ENCODE data around the gene SYNE1. TPM values are rescaled to one million over a fixed set of nuclear protein-coding genes. Genes with fewer than 3 reads are reported as not detected.

The SYNE1 gene
- polyA plus RNA-seq, 2 of the 4 experiments (the other 2 are of a cell fraction) = 10.5 to 28.5 TPM

DNA sequence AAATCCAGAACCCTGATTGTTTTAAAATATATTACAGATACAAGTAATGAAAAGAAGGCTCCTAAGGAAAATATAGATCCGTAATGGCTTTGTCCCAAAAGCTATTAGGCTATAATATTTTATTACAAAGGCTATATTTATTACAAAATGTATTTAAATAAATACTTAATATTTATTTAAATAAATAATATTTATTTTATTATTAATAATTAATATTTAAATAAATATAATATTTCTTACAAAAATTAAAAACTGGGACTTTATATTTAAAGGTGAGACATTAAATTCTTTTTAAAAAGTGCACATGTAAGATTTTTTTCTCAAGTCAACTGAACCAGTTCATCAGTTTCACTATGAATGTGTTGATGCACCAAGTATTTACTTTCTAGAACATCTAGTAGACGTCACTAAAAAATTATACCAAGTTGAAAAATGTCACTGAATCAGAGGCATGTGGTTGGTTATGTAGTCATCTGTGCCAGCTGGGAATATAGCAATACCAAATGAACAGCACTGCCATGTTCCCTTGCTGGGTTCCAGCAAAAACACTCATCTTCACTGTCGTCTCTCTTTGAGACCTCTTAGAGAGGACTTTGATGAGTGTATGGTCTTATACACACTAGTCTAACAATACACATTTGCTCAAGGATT lies 550.8 kb downstream of the SYNE1 start:
- POLR2A ChIA-PET = no interaction called here

DNA sequence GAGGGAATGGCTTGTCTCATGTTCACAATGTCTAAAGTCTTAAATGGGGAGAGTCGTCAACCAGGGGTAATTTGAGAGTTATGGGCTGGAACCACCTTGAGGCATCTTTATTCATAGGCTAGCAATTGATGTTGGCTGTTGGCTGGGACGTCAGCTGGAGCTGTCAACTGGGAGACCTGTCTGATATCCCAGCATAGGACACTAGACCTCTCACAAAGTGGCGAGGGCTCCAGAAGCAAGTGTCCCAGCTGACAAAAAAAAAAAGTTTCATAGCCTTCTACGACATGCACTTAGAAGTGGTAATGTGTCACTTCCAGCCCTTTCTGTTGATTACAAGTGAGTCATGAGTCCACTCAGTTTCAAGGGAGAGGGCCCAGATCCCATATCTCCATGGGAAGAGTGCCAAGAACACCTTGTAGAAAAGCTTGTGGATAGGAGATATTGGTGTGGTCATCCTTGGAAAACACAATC lies 551.7 kb downstream of the SYNE1 start:
- DNase-seq (ENCODE audit: low read depth in 1 of 2, low spot score in 1 of 2) (peak in 1 of 2 experiments; percentile 6), ATAC-seq (no peak), FAIRE-seq (no peak)
- TF ChIP-seq TFCP2L1 (CRISPR knock-in tag; IDR thresholded peaks at IDR 0.05) (no peak), HDAC2 (IDR thresholded peaks at IDR 0.05) (no peak)
- Histone ChIP-seq H3K9me3 (no peaks in the 10 kb centered on the region), H3K27ac (no peak overlapping the region), H3K4me1 (no peaks in the 10 kb centered on the region), H3K4me3 (no peak overlapping the region), H3K4me2 (no peak overlapping the region)
- CTCF ChIA-PET = interaction anchor here (2.2 kb wide), 1 partner anchor 16 kb away, joined by 6 read pairs; no protein-coding TSS in a partner anchor
- POLR2A ChIA-PET = no interaction called here
- 38% methylated on average over 4 of the region's 4 CpGs for WGBS (ENCODE audit: missing lambda C conversion rate)

More for the DNA sequence above, 550.8 kb downstream of the SYNE1 start:
- Histone ChIP-seq H3K4me1 (no peaks in the 10 kb centered on the region; the same call in 2 of the 3 replicates), H3K9me3 (no peaks in the 10 kb centered on the region), H3K4me3 (no peak overlapping the region), H3K4me2 (no peak overlapping the region), H3K27ac (no peak overlapping the region)
- no peak for ATAC-seq
- WGBS (ENCODE audit: missing lambda C conversion rate) = 30% methylated on average over 3 of the region's 3 CpGs
- FAIRE-seq = no peak
- CTCF ChIA-PET = interaction anchor here (2.2 kb wide), 1 partner anchor 17 kb away, joined by 6 read pairs; no protein-coding TSS in a partner anchor
- TF ChIP-seq ZC3H11A (IDR thresholded peaks at IDR 0.05) = no peak
- no peak for TF ChIP-seq NFE2L2 (conservative IDR thresholded peaks at IDR 0.05; ENCODE audit: low read length)
- TF ChIP-seq EHMT2 (IDR thresholded peaks at IDR 0.05; ENCODE audit: low read depth) = no peak
- no peak for TF ChIP-seq HOXB13 (CRISPR knock-in tag; IDR thresholded peaks at IDR 0.05; ENCODE audit: low read depth)
- no peak for TF ChIP-seq GATA3 (IDR thresholded peaks at IDR 0.05; ENCODE audit: borderline replicate concordance)
- TF ChIP-seq SMC3 (IDR thresholded peaks at IDR 0.05) = no peak
- TF ChIP-seq, protein P1, sequence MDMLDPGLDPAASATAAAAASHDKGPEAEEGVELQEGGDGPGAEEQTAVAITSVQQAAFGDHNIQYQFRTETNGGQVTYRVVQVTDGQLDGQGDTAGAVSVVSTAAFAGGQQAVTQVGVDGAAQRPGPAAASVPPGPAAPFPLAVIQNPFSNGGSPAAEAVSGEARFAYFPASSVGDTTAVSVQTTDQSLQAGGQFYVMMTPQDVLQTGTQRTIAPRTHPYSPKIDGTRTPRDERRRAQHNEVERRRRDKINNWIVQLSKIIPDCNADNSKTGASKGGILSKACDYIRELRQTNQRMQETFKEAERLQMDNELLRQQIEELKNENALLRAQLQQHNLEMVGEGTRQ (IDR thresholded peaks at IDR 0.05) = no peak
- TF ChIP-seq ESRRA (IDR thresholded peaks at IDR 0.05; ENCODE audit: borderline replicate concordance, low read length) = no peak
- no peak for TF ChIP-seq CHD4 (IDR thresholded peaks at IDR 0.05; ENCODE audit: borderline replicate concordance)
- TF ChIP-seq EHF (CRISPR knock-in tag; IDR thresholded peaks at IDR 0.05) = no peak
- TF ChIP-seq TFCP2L1 (CRISPR knock-in tag; IDR thresholded peaks at IDR 0.05) = no peak
- no peak for TF ChIP-seq FOSL2 (IDR thresholded peaks at IDR 0.05)
- TF ChIP-seq FOSL2 (CRISPR knock-in tag; IDR thresholded peaks at IDR 0.05) = no peak
- no peak for TF ChIP-seq FOXS1 (CRISPR knock-in tag; IDR thresholded peaks at IDR 0.05)
- no peak for DNase-seq (ENCODE audit: low read depth in 1 of 2, low spot score in 1 of 2)

DNA sequence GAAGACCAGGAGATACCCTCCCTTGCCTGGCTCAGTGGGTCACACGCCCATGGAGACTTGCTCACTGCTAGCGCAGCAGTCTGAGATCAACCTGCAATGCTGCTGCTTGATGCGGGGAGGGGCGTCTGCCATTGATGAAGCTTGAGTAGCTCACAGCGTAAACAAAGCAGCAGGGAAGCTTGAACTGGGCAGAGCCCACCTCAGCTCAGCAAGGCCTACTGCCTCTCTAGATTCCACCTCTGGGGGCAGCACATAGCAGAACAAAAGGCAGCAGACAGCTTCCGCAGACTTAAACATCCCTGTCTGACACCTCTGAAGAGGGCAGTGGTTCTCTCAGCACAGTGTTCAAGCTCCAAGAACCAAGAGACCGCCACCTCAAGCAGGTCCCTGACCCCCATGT lies 558.4 kb downstream of the SYNE1 start:
- ATAC-seq (no peak), FAIRE-seq (no peak), DNase-seq (ENCODE audit: low read depth in 1 of 2, low spot score in 1 of 2) (no peak)
- 43% methylated on average over 2 of the region's 7 CpGs for WGBS (ENCODE audit: missing lambda C conversion rate)
- Histone ChIP-seq H3K4me3 (no peak overlapping the region), H3K4me2 (no peak overlapping the region), H3K9me3 (peaks cover 10% of the 10 kb centered on the region; the same call in 1 of the 3 replicates), H3K27ac (no peak overlapping the region), H3K4me1 (no peaks in the 10 kb centered on the region)
- POLR2A ChIA-PET = no interaction called here
- TF ChIP-seq PHF8 (IDR thresholded peaks at IDR 0.05; ENCODE audit: borderline replicate concordance, low read depth) = no peak
- TF ChIP-seq FOSL2 (IDR thresholded peaks at IDR 0.05) = no peak
- TF ChIP-seq FOSL2 (CRISPR knock-in tag; IDR thresholded peaks at IDR 0.05) = no peak
- TF ChIP-seq TP53 (CRISPR knock-in tag; IDR thresholded peaks at IDR 0.05) = no peak
- TF ChIP-seq, protein P2, sequence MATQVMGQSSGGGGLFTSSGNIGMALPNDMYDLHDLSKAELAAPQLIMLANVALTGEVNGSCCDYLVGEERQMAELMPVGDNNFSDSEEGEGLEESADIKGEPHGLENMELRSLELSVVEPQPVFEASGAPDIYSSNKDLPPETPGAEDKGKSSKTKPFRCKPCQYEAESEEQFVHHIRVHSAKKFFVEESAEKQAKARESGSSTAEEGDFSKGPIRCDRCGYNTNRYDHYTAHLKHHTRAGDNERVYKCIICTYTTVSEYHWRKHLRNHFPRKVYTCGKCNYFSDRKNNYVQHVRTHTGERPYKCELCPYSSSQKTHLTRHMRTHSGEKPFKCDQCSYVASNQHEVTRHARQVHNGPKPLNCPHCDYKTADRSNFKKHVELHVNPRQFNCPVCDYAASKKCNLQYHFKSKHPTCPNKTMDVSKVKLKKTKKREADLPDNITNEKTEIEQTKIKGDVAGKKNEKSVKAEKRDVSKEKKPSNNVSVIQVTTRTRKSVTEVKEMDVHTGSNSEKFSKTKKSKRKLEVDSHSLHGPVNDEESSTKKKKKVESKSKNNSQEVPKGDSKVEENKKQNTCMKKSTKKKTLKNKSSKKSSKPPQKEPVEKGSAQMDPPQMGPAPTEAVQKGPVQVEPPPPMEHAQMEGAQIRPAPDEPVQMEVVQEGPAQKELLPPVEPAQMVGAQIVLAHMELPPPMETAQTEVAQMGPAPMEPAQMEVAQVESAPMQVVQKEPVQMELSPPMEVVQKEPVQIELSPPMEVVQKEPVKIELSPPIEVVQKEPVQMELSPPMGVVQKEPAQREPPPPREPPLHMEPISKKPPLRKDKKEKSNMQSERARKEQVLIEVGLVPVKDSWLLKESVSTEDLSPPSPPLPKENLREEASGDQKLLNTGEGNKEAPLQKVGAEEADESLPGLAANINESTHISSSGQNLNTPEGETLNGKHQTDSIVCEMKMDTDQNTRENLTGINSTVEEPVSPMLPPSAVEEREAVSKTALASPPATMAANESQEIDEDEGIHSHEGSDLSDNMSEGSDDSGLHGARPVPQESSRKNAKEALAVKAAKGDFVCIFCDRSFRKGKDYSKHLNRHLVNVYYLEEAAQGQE (IDR thresholded peaks at IDR 0.05) = no peak
- no peak for TF ChIP-seq HOXB5 (CRISPR knock-in tag; IDR thresholded peaks at IDR 0.05)
- no peak for TF ChIP-seq ESRRA (IDR thresholded peaks at IDR 0.05; ENCODE audit: borderline replicate concordance, low read length)
- CTCF ChIA-PET = no interaction called here

Measured in A549 (cell line).